PC-3 (cell line): ENCODE data around the gene C1QTNF9. TPM values are rescaled to one million over a fixed set of nuclear protein-coding genes. Genes with fewer than 3 reads are reported as not detected.

Source experiments
- ATAC-seq: fragments of 200-7000 bp; cut with Tn5 transposase; 2 replicates; pipeline ENCODE4 v1.9.1; 2020; ENCODE audit warnings: mild to moderate bottlenecking, moderate library complexity
- BruUV-seq: library from RNA; stranded (reverse); fragments of 400-500 nt; replicated peaks from 2 replicates; lab custom pipeline; 2021; lab: Mats Ljungman, UMichigan
- CTCF ChIA-PET: fragments of 300-600 bp; sonication (Branson Sonifier 250); formaldehyde crosslinking; loops from one replicate; lab custom pipeline; 2022; ENCODE audit warnings: antibody characterized with exemption; lab: Charles Lee
- POLR2A ChIA-PET: fragments of 300-600 bp; sonication (Branson Sonifier 250); formaldehyde crosslinking; loops from one replicate; lab custom pipeline; 2022; ENCODE audit warnings: antibody characterized with exemption; ENCODE audit not compliant: unreplicated experiment; lab: Charles Lee
- DNase-seq: peaks from one replicate; pipeline ENCODE4 v3.0.0-alpha.2; 2015
- H2AFZ ChIP-seq: fragments of 300-600 bp; sonication (generic); 2 replicates; pipeline ENCODE4 v1.6.0; 2016; ENCODE audit warnings: antibody characterized with exemption, low read length
- H3F3A ChIP-seq: fragments of 300-600 bp; sonication (generic); one replicate; pipeline ENCODE4 v1.6.0; 2017; ENCODE audit warnings: antibody characterized with exemption, low read length, control low read depth, mild to moderate bottlenecking; ENCODE audit not compliant: unreplicated experiment
- H3K27ac ChIP-seq: fragments of 300-600 bp; sonication (generic); 2 replicates; pipeline ENCODE4 v1.5.1; 2016; ENCODE audit warnings: mild to moderate bottlenecking, low read length
- H3K27me3 ChIP-seq: fragments of 300-600 bp; sonication (generic); 2 replicates; pipeline ENCODE4 v1.6.1; 2016; ENCODE audit warnings: low read length, mixed read lengths
- H3K36me3 ChIP-seq: fragments of 300-600 bp; sonication (generic); 2 replicates; pipeline ENCODE4 v1.6.1; 2016; ENCODE audit warnings: low read depth, mixed run types, low read length, mixed read lengths
- H3K4me1 ChIP-seq: fragments of 300-600 bp; sonication (generic); 2 replicates; pipeline ENCODE4 v1.5.1; 2016; ENCODE audit warnings: low read length; ENCODE audit not compliant: insufficient read depth
- H3K4me2 ChIP-seq: fragments of 300-600 bp; sonication (generic); 2 replicates; pipeline ENCODE4 v1.6.0; 2016; ENCODE audit warnings: low read length
- H3K4me3 ChIP-seq: fragments of 300-600 bp; sonication (generic); 2 replicates; pipeline ENCODE4 v1.5.1; 2016; ENCODE audit warnings: mild to moderate bottlenecking, low read length, mixed read lengths
- H3K79me2 ChIP-seq: fragments of 300-600 bp; sonication (generic); 2 replicates; pipeline ENCODE4 v1.6.1; 2017; ENCODE audit warnings: low read length, mixed read lengths
- H3K9ac ChIP-seq: fragments of 300-600 bp; sonication (generic); 2 replicates; pipeline ENCODE4 v1.6.0; 2016; ENCODE audit warnings: mild to moderate bottlenecking, low read length
- H3K9me2 ChIP-seq: fragments of 300-600 bp; sonication (generic); replicated peaks from 2 replicates; pipeline ENCODE4 v1.6.1; 2016; ENCODE audit warnings: mixed run types, low read length, mixed read lengths
- H3K9me3 ChIP-seq: fragments of 300-600 bp; sonication (generic); 2 replicates; pipeline ENCODE4 v1.6.1; 2016; ENCODE audit warnings: low read length, mixed read lengths
- H4K20me1 ChIP-seq: fragments of 300-600 bp; sonication (generic); 2 replicates; pipeline ENCODE4 v1.6.1; 2016; ENCODE audit warnings: low read length, mixed read lengths
- CTCF ChIP-seq: fragments of 300-600 bp; sonication (generic); conservative IDR thresholded peaks from 2 replicates; pipeline ENCODE4 v1.5.1; 2017; ENCODE audit warnings: antibody characterized with exemption, low read depth, mild to moderate bottlenecking, low read length
- EZH2 ChIP-seq: fragments of 300-600 bp; sonication (generic); IDR thresholded peaks from one replicate; pipeline ENCODE4 v1.6.1; 2017; ENCODE audit warnings: antibody characterized with exemption, mild to moderate bottlenecking, low read length; ENCODE audit not compliant: unreplicated experiment
- EZH2phosphoT487 ChIP-seq: fragments of 300-600 bp; sonication (generic); IDR thresholded peaks from 2 replicates; pipeline ENCODE4 v1.6.1; 2018; ENCODE audit warnings: mild to moderate bottlenecking, antibody characterized with exemption, low read length, borderline replicate concordance
- intact Hi-C: fragments of 100-400 bp; cut with micrococcal nuclease; formaldehyde crosslinking; loops from 2 replicates; pipeline ENCODE4 v1.9.0; 2023
- total RNA-seq: library from RNA; depleted of rRNA; stranded (reverse); fragments of >200 nt; gene quantifications from 2 replicates; pipeline ENCODE4 v1.2.3, GENCODE V29; 2014

C1QTNF9 gene
- total RNA-seq, 1 experiment from 2014 or later = 0.11 TPM

- intact Hi-C loops = no loop called here
- no peak overlapping the region for H3K9ac ChIP-seq
- no peaks in the 10 kb centered on the region for H3K4me1 ChIP-seq
- ChIA-PET POLR2A (no interaction called here), CTCF (no interaction called here)
- no peak overlapping the region for H3K4me2 ChIP-seq
- no peak for ATAC-seq
- H3K79me2 ChIP-seq = no peaks in the 10 kb centered on the region
- H4K20me1 ChIP-seq = no peaks in the 10 kb centered on the region
- H3K4me3 ChIP-seq = no peak overlapping the region
- DNase-seq = no peak
- H3K27me3 ChIP-seq = no peaks in the 10 kb centered on the region
- H3K9me3 ChIP-seq = no peaks in the 10 kb centered on the region
- BruUV-seq = no TSS peak
- no peak for TF ChIP-seq EZH2phosphoT487
- no peak for TF ChIP-seq CTCF
- TF ChIP-seq EZH2 = no peak
- H3K9me2 ChIP-seq = no peaks in the 10 kb centered on the region
- no peaks in the 10 kb centered on the region for H3F3A ChIP-seq
- no peak overlapping the region for H2AFZ ChIP-seq
- no peak overlapping the region for H3K27ac ChIP-seq
- no peaks in the 10 kb centered on the region for H3K36me3 ChIP-seq
Observed at GRCh38 chr13:24279327-24280110, 29.9 kb upstream of the C1QTNF9 start.

GRCh38 chr13:24280720-24281119 lies 28.7 kb upstream of the C1QTNF9 start:
- POLR2A ChIA-PET = no interaction called here
- no peak overlapping the region for H2AFZ ChIP-seq
- no peaks in the 10 kb centered on the region for H3K9me3 ChIP-seq
- no TSS peak for BruUV-seq
- H3F3A ChIP-seq = no peaks in the 10 kb centered on the region
- DNase-seq (no peak), ATAC-seq (no peak)
- CTCF ChIA-PET = no interaction called here
- no peak for TF ChIP-seq CTCF
- TF ChIP-seq EZH2 = no peak
- TF ChIP-seq EZH2phosphoT487 = no peak
- H3K27me3 ChIP-seq = no peaks in the 10 kb centered on the region
- H3K79me2 ChIP-seq = no peaks in the 10 kb centered on the region
- no peaks in the 10 kb centered on the region for H3K9me2 ChIP-seq
- intact Hi-C loops = no loop called here
- H3K36me3 ChIP-seq = no peaks in the 10 kb centered on the region
- no peaks in the 10 kb centered on the region for H3K4me1 ChIP-seq
- H3K4me2 ChIP-seq = no peak overlapping the region
- no peak overlapping the region for H3K9ac ChIP-seq
- no peak overlapping the region for H3K4me3 ChIP-seq
- H3K27ac ChIP-seq = no peak overlapping the region
- H4K20me1 ChIP-seq = no peaks in the 10 kb centered on the region
